GM19043 (cell line): Measurements from ENCODE around the gene HS3ST1.

Experiments used
- ATAC-seq: cut with Tn5 transposase; IDR thresholded peaks from one replicate; pipeline ENCODE4 v1.9.1; 2021; ENCODE audit warnings: low read depth; ENCODE audit not compliant: unreplicated experiment

Gene HS3ST1

DNA sequence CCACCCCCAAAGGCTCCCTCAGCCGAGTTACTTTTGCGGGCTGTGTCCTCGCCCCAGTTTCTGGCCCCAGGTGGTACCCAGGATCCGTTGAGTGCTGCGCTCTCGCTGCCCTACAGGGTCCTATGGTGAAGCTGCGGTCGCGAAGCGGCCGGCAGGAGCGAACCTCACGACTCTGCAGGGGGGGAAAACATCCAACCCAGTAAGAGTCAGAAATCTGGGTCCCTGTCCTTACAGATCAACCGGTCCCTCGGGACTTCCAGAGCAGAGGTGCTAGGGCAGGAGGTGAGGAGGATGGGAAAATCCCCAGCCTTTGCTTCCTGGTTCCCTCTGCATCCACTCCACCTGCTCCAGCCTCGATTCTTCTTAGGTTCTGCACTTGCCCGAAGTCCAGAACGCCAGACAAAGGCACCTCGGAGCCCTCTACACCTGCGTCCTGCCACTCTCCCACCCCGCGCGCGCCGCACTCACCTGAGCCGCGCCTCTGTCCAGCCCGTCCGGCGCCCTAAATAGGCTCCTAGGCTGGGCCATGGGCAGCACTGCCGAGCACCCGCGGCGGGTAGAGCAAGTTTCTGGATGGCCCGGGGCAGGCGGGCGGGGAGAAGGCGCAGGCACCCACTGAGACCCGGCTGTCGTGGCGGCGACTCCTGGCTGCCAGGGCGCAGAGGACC, at the start of gene HS3ST1:
Gene HS3ST1, minus strand, starts transcription at position 664 of the 668 bp plus-strand sequence. CDS start 28,889 bp downstream, outside the sequence.
- peak; percentile 25 for ATAC-seq

- ATAC-seq, result no peak
Observed at GRCh38 chr4:11475871-11476270, 47.2 kb upstream of the HS3ST1 start.

DNA sequence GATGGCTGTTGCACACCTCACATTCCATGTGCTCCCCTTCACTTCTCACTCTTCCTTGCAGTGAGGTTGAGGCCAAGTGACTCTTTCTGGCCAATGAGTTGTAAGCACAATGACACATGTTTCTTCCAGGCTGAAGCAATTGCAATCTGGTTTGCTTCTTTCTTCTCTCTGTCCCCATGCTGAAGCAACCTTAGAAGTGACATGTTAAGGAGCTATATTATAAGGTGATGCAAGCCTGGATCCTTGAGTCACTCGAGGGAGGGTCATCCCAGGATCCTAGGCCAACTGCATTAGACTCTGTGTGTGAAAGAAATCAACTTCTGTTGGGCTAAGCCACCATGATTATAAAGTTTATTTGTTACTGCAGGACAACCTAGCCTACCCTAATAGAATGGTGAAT, 45.5 kb upstream of the HS3ST1 start:
- ATAC-seq, result no peak

DNA sequence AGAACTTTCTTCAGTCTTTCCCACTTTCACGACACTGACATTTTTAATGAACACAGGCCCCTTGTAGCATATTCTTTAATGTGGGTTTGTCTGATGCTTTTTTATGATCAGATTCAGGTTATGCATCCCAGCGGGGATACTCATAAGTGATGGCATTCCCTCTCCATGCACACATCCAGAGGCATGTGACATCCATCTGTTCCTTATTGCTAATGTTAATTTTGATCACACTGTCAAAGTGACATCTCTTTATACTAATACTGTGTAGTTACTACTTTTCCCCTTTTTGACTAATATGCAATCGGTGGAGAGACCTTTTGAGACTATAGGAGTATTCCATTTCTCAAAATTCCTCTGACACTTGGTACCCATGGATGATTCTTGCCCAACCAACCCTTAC, 43.8 kb upstream of the HS3ST1 start:
- no peak for ATAC-seq

DNA sequence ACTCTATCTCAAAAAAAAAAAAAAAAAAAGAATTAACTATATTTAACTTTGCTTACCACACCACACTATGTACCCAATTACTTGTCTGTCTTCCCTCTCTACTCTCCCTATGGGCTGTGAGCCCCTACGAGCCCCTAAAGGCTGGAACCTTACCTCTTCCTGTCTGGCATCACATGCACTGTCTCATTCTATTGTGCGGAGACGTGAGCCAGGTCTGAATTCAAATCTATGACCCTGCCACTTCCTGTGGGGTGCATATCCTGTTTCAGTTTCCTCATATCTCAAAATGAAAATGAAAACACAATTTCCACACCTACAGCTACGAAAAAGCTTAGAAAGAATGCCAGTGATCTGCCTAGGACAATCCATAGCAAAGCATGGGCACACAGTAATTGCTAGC, 42.9 kb upstream of the HS3ST1 start:
- peak; percentile 62 for ATAC-seq

GRCh38 chr4:11471046-11471441, 42.4 kb upstream of the HS3ST1 start:
- no peak for ATAC-seq

- ATAC-seq, result peak; percentile 52
Observed at GRCh38 chr4:11470438-11471045, 41.8 kb upstream of the HS3ST1 start.

- ATAC-seq, result peak; percentile 58
Observed at GRCh38 chr4:11469650-11470437, 41.1 kb upstream of the HS3ST1 start.

DNA sequence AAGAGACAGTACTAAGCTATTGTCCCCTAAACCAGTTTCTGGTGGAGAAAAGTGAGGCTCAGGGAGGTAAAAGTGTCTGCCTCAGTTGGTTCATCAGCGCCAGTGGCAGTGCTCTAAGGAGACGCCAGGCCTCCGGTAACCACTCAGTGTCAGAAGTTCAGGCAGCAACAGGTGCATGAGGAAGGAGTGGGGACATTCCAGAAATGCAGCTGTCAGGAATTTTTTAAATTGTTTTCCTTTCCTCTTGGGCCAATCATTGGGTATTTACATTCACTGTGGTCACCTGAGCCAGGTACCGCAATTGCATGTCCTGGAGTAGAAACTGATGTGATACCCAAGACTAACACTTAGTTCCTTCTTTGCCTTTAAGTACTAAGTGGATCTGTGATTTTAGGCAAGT, 40.2 kb upstream of the HS3ST1 start:
- ATAC-seq, result no peak

GRCh38 chr4:11467931-11468330, 39.2 kb upstream of the HS3ST1 start:
- no peak for ATAC-seq

DNA sequence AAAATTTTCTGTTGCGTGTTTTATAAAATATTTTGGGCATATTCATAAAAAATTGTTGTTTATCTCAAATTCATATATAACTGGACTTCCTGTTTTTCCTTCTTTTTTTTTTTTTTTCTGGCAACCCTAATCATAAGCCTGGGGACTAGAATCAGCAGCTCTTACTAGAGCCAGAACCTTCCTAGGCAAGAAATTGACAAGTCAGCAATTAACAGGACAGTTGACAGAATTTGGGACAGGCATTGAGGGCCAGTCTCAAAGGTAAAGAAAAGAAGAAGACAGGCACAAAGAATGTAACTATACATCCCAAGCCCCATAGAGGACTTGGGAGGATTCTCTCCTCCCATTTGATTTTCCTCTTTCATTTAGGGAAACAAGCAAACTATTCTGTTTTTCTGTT, 35.0 kb upstream of the HS3ST1 start:
- no peak for ATAC-seq

DNA sequence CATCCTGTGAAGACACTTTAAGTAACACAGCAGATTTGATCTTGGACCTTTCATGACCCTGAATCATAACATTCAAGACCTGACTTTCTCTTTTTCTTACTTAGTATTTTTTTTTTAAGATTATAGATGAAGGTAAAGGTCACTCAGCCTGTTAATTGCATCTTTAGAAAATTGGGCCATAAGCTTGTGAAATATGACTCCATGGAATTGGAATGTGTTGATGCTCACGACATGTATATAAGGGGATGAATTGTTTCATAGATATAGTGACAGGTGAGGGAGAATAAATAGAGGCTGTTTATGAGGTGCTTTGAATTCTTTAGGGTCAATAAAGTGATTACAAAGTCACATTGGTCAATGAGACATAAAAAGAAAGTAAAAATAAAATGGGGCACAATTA, 27.7 kb upstream of the HS3ST1 start:
- no peak for ATAC-seq

DNA sequence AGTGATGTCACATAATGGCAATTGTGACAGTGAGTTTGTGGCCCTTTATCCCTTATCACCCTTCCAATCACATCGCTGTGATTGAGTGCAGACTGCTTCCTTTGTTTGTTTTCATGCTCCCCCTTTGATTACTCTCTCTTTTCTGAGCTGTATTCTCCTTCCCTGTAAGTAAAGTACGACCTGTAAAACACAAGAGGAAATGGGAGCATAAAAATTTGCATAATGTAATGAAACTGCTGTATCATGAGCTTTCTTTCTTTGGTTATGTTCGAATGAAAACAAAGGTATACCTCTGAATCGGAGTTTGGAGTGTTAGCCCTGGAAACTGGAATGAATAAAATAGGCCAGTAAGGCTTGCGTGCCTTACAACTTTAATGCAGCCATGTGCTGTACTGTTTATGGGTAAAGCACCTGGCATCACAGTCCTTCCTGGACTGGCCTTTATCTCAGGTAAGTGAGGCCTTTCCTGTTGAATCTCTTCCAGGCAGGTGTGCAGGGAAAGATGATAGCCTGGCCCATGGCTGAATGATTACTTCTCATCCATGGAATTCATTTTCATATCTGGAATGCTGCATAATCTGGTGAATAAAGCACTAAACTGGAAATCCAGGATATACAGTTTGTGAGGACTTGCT, 26.6 kb upstream of the HS3ST1 start:
- ATAC-seq, result no peak

GRCh38 chr4:11451716-11452115, 23.0 kb upstream of the HS3ST1 start:
- no peak for ATAC-seq

GRCh38 chr4:11446155-11446811, 17.6 kb upstream of the HS3ST1 start:
- ATAC-seq, result no peak

DNA sequence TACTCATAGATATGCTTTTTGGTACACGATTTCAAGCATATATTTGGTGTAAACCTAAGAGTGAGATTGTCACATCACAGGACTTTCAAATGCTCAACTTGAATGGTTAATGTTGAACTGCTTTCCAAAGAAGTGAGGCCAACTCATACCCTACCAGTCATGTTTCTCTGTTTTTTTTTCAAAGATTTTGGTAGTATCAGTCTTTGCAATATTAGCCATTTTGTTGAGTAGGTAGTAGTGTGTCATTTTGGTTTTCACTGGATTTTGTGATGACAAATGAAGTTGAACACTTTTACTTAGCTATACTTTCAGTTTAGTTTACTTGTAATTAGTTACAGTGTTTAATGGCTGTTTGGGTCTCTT, 12.5 kb upstream of the HS3ST1 start:
- no peak for ATAC-seq

DNA sequence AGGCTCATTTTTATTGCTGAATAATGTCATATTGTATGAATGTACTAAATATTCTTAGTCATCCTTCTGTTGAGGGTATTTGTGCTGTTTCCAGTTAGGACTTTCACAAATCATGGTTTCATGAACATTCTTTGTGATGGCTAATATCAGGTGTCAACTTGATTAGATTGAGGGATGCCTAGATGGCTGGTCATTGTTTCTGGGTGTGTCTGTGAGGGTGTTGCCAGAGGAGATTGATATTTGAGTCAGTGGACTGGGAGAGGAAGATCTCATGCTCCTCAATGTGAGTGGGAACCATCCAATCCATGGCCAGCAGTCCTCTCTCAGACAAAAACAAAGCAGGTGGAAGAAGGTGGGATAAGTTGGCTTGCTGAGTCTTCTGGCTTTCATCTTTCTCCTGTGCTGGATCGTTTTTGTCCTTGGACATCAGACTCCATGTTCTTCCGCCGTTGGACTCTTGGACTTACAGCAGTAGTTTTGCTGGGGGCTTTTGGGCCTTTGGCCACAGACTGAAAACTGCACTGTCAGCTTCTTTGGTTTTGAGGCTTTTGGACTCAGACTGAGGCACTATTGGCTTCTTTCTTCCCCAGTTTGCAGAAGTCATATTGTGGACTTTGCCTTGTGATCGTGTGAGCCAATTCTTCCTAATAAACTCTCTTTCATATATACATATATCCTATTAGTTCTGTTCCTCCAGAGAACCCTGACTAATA, 11.9 kb upstream of the HS3ST1 start:
- ATAC-seq, result no peak

DNA sequence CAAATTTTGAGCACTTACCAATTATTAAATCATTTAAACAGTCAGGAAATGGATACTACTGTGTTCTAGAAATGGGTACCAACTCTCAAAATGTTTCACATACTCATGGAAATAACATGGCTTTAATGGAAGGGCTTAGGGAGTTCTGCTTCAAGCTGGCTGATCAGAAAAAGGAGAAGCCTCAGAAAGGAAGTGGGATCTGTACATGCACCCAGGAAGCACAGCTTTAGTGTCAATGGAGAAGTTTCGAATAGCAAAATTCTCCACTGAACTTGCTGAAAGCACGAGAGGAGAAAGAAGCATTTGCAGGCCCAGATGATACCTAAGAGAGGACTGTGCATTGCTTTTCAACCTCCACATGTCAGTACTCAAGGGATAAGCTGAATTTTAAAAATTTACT, 11.1 kb upstream of the HS3ST1 start:
- ATAC-seq, result no peak

DNA sequence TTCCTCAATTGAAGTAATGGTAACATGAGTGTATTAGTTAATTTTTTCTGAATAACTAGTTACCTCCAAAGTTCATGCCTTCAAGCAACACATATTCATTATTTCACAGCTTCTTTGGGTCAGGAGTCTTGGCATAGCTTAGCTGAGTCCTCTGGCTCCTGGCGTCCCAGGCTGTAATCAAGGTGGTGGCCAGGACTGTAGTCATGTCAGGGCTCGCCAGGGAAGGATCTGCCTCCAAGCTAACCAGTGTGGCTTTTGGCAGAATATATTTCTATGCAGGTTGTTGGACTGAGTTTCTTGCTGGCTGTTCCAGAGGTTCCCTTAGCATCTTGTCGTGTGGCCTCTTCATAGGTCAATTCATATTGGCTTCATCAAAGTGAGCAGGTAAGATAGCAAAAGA, 10.0 kb upstream of the HS3ST1 start:
- no peak for ATAC-seq

- ATAC-seq, result no peak
Observed at GRCh38 chr4:11436673-11437072, 8.0 kb upstream of the HS3ST1 start.
